LNCAP (cell line): ENCODE results near the gene MAP3K7CL.

Experiments used
- CTCF ChIP-seq: fragments of 450-650 bp; IDR thresholded peaks from 2 replicates; pipeline ENCODE4 v1.5.1; 2017; ENCODE audit warnings: mild to moderate bottlenecking

Gene MAP3K7CL

GRCh38 chr21:29212446-29212845 is 82.0 kb downstream of the MAP3K7CL start:
- no peak for TF ChIP-seq CTCF

DNA sequence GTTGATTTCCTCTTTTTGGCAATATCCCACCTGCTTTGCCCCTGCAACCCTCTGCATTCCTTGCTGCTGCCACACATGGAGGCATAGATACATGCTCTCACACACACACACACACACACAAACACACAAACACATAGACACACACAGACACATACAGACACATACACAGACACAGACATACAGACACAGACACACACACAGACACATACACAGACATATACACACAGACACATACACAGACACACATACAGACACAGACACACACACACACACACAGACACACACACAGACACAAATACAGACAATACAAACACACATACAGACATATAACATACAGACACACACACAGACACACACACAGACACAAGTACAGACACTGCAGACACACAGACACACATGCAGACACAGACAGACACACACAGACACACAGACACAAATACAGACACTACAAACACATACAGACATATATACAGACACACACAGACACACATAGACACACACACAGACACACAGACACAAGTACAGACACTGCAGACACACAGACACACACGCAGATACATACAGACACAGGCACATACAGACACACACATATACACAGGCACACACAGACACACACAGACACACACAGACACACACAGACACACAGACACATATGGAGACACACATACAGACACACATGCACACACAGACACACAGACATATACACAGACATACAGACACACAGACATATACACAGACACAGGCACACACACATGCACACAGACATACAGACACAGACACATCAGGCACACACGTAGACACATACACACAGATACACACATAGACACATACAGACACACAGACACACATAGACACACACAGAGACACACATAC is 83.3 kb downstream of the MAP3K7CL start:
- no peak for TF ChIP-seq CTCF

DNA sequence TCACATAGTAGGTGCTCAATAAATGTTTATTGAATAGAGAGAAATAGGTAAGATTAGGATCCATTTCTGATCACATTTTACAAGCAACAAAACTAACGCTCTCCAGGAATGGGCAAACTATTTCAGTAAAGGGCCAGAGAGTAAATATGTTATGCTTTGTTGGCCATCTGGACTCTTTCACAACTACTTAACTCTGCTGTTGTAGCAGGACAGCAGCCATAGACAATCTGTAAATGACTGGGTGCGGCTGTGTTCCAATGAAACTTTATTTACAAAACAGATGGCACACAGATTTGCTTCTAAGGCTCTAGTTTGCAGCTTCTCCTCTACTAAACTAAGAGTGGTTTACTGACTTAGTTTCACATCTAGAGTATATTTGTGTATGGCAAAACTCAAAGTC is 85.3 kb downstream of the MAP3K7CL start:
- no peak for TF ChIP-seq CTCF

DNA sequence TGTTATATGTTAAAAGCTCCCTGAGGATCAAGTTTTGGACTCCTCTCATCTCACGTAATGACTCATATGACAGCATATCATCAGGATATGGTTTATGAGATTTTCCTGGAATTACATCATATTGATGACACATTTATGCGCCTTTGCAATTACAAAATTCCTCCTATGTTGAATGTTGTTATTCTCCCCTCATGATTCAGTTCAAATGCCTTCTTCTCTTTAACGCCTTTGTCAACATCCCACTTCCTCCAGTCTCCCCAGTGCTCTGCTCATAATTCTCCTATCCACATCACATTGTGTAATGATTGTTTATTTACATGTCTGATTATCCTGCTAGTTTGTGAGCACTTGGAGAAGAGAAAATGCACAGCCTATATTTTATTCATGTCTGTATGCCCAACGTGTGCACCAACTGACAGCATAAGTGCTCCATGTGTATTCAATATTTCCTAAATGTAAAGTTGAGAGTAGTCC is 87.4 kb downstream of the MAP3K7CL start:
- no peak for TF ChIP-seq CTCF

DNA sequence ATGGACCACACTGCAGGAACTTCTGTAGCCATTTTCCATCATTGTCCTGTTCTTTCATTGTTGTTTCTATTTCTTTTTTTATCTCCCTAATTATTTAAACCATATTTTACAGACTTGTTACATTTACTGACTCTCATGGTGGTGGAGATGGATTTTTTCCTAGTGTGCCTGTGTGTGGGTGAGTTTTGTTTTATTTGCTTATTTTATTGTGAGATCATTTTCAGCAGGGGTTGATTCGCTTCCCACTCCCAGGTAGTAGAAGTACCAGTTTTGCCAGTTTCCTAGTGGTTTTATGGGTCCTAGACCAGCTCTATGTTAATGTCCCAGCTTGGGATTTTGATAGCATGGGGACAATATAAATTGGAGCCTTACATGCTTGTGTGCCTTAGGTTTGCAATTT is 88.3 kb downstream of the MAP3K7CL start:
- TF ChIP-seq CTCF, result no peak

GRCh38 chr21:29219165-29219770 is 88.8 kb downstream of the MAP3K7CL start:
- no peak for TF ChIP-seq CTCF

DNA sequence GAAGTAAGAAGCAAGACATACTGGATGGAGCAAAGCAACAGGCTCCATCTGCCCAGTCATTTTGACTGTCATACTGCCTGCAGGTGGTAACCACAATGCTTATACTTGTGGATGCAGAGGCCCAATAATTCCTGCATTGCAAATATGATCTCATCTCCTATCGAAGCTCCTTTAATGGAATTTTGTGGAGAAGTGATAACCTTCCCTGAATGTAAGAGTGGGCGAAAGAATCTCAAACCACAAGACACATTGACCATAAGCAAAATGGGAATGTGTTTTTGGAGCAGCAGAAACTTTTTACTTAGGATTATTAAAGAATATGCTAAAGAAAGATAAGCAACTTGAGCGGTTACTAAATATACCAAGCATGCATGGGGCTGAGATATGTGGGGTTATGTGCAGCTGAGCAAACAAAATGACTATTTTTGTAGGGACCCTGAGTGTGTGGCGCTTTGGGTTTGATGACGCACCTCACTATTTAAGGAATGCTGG is 90.9 kb downstream of the MAP3K7CL start:
- no peak for TF ChIP-seq CTCF
